HCT116 (cell line): Measurements from ENCODE around the gene ATP8B4. TPM values are rescaled to one million over a fixed set of nuclear protein-coding genes. Genes with fewer than 3 reads are reported as not detected.

Experiments used
- ATAC-seq: fragments of 200-7000 bp; cut with Tn5 transposase; 2 replicates; pipeline ENCODE4 v1.9.1; 2020; ENCODE audit warnings: mild to moderate bottlenecking, moderate library complexity
- BruUV-seq: library from RNA; stranded (reverse); fragments of 400-500 nt; replicated peaks from 2 replicates; lab custom pipeline; 2021; lab: Mats Ljungman, UMichigan
- CTCF ChIA-PET: fragments of 300-600 bp; sonication (Branson Sonifier 250); formaldehyde crosslinking; loops from one replicate; lab custom pipeline; 2021; ENCODE audit warnings: antibody characterized with exemption; lab: Charles Lee
- POLR2A ChIA-PET: fragments of 300-600, 350-600 bp; sonication (Branson Sonifier 250); formaldehyde crosslinking; loops from one replicate; lab custom pipeline; 2021; ENCODE audit warnings: antibody characterized with exemption; lab: Charles Lee
- RAD21 ChIA-PET, 2 experiments: fragments of 300-600 bp; sonication (Branson Sonifier 250); formaldehyde crosslinking; loops; one replicate each; lab custom pipeline; 2023; ENCODE audit warnings: low total read pairs in 2 of 2; ENCODE audit not compliant: uncharacterized antibody in 2 of 2, unreplicated experiment in 2 of 2, low non-redundant PET in 1 of 2; lab: Charles Lee
- DNase-seq: peaks from one replicate; pipeline ENCODE4 v3.0.0-alpha.2; 2010; ENCODE audit warnings: low read depth, low spot score
- H2AFZ ChIP-seq: fragments of 200-600 bp; shearing (Covaris generic), sonication (generic); 2 replicates; pipeline ENCODE4 v1.6.1; 2017; ENCODE audit warnings: low read depth, mixed run types, mixed read lengths, antibody characterized with exemption, low read length; ENCODE audit not compliant: poor library complexity, severe bottlenecking
- H3K27ac ChIP-seq: 2 replicates; pipeline ENCODE4 v1.5.1; 2012; ENCODE audit warnings: low read depth, low read length
- H3K27me3 ChIP-seq: fragments of 200-600 bp; sonication (generic); 2 replicates; pipeline ENCODE4 v1.6.1; 2016; ENCODE audit warnings: mixed run types, low read length, mixed read lengths; ENCODE audit not compliant: insufficient read depth
- H3K36me3 ChIP-seq, 2 experiments: fragments of 200-500 bp in 1 of 2; fragments of 200-600 bp in 1 of 2; sonication (Bioruptor generic) in 1 of 2; sonication (generic) in 1 of 2; 2 replicates each; pipeline versions ENCODE4 v1.5.1 to v1.6.1; 2014 to 2016; ENCODE audit warnings: low read length in 2 of 2, inconsistent platforms in 1 of 2, mixed read lengths in 1 of 2, mixed run types in 1 of 2; ENCODE audit not compliant: insufficient read depth in 2 of 2, control insufficient read depth in 1 of 2
- H3K4me1 ChIP-seq, 2 experiments: fragments of 200-600 bp in 1 of 2; sonication (generic) in 1 of 2; 2 replicates each; pipeline versions ENCODE4 v1.5.1 to v1.6.1; 2012 to 2017; ENCODE audit warnings: low read length in 2 of 2, inconsistent platforms in 1 of 2, mild to moderate bottlenecking in 1 of 2, mixed read lengths in 1 of 2, mixed run types in 1 of 2, moderate library complexity in 1 of 2; ENCODE audit not compliant: insufficient read depth in 2 of 2, control insufficient read depth in 1 of 2
- H3K4me2 ChIP-seq: fragments of 200-600 bp; sonication (generic); 2 replicates; pipeline ENCODE4 v1.6.1; 2017; ENCODE audit warnings: mixed run types, low read length, mixed read lengths
- H3K4me3 ChIP-seq, 2 experiments: fragments of 200-600 bp in 1 of 2; sonication (generic) in 1 of 2; replicated peaks in 1 of 2; 2 replicates each; pipeline ENCODE4 v1.5.1; 2011 to 2016; ENCODE audit warnings: low read length in 2 of 2, control low read depth in 1 of 2, low read depth in 1 of 2, mild to moderate bottlenecking in 1 of 2, mixed read lengths in 1 of 2, mixed run types in 1 of 2
- H3K79me2 ChIP-seq: fragments of 200-600 bp; sonication (generic); 2 replicates; pipeline ENCODE4 v1.6.1; 2017; ENCODE audit warnings: mild to moderate bottlenecking, mixed run types, low read length, moderate library complexity, mixed read lengths; ENCODE audit not compliant: insufficient read depth
- H3K9ac ChIP-seq: fragments of 200-600 bp; sonication (generic); 2 replicates; pipeline ENCODE4 v1.6.1; 2016; ENCODE audit warnings: low read length, mixed read lengths
- H3K9me2 ChIP-seq: fragments of 200-600 bp; sonication (generic), shearing (Covaris generic); 2 replicates; pipeline ENCODE4 v1.6.1; 2017; ENCODE audit warnings: mixed run types, mild to moderate bottlenecking, moderate library complexity; ENCODE audit not compliant: insufficient read depth
- H3K9me3 ChIP-seq, 2 experiments: fragments of 200-500 bp in 1 of 2; fragments of 200-600 bp in 1 of 2; sonication (Bioruptor generic) in 1 of 2; sonication (generic) in 1 of 2; 2 replicates each; pipeline ENCODE4 v1.6.1; 2014 to 2017; ENCODE audit warnings: low read length in 2 of 2, mixed read lengths in 2 of 2, inconsistent platforms in 1 of 2, low read depth in 1 of 2, mild to moderate bottlenecking in 1 of 2, mixed run types in 1 of 2, moderate library complexity in 1 of 2; ENCODE audit not compliant: control insufficient read depth in 1 of 2, insufficient read depth in 1 of 2
- H4K20me1 ChIP-seq: fragments of 200-600 bp; sonication (generic), shearing (Covaris generic); 2 replicates; pipeline ENCODE4 v1.6.1; 2017; ENCODE audit warnings: mixed run types, mild to moderate bottlenecking, moderate library complexity; ENCODE audit not compliant: insufficient read depth
- ATF3 ChIP-seq: IDR thresholded peaks from 2 replicates; pipeline ENCODE4 v1.6.1; 2012
- CBX3 ChIP-seq: IDR thresholded peaks from 2 replicates; pipeline ENCODE4 v1.6.1; 2012; ENCODE audit warnings: low read depth
- CEBPB ChIP-seq: IDR thresholded peaks from 2 replicates; pipeline ENCODE4 v1.6.1; 2012; ENCODE audit warnings: low read depth
- EGR1 ChIP-seq: IDR thresholded peaks from 2 replicates; pipeline ENCODE4 v1.6.1; 2012; ENCODE audit warnings: low read depth
- EZH2 ChIP-seq: fragments of 200-600 bp; sonication (generic); IDR thresholded peaks from 2 replicates; pipeline ENCODE4 v1.6.1; 2017; ENCODE audit warnings: antibody characterized with exemption, mixed run types
- JUND ChIP-seq: IDR thresholded peaks from 2 replicates; pipeline ENCODE4 v1.6.1; 2012
- POLR2A ChIP-seq: IDR thresholded peaks from 2 replicates; pipeline ENCODE4 v1.7.0; 2011; ENCODE audit warnings: borderline replicate concordance; ENCODE audit not compliant: insufficient read depth, insufficient read length; ENCODE audit errors: extremely low read depth
- POLR2AphosphoS5 ChIP-seq: IDR thresholded peaks from 2 replicates; pipeline ENCODE4 v1.6.1; 2011; ENCODE audit warnings: mild to moderate bottlenecking, low read depth, low read length, moderate library complexity
- SIN3A ChIP-seq: IDR thresholded peaks from 2 replicates; pipeline ENCODE4 v1.6.1; 2012; ENCODE audit warnings: low read depth
- SRF ChIP-seq: IDR thresholded peaks from 2 replicates; pipeline ENCODE4 v1.6.1; 2012; ENCODE audit warnings: low read depth
- TCF7L2 ChIP-seq: IDR thresholded peaks from 2 replicates; pipeline ENCODE4 v1.7.0; 2011; ENCODE audit warnings: borderline replicate concordance, inconsistent platforms; ENCODE audit not compliant: insufficient read depth, insufficient read length; ENCODE audit errors: extremely low read depth
- YY1 ChIP-seq: IDR thresholded peaks from 2 replicates; pipeline ENCODE4 v1.6.1; 2011; ENCODE audit warnings: low read length, low read depth, moderate library complexity, mild to moderate bottlenecking; ENCODE audit not compliant: insufficient replicate concordance; ENCODE audit errors: extremely low read depth
- ZBTB33 ChIP-seq: IDR thresholded peaks from 2 replicates; pipeline ENCODE4 v1.6.1; 2011; ENCODE audit warnings: mild to moderate bottlenecking, low read length, moderate library complexity; ENCODE audit not compliant: insufficient replicate concordance; ENCODE audit errors: extremely low read depth
- ZNF274 ChIP-seq: fragments of 200-500 bp; sonication (Bioruptor generic); IDR thresholded peaks from 2 replicates; pipeline ENCODE4 v1.6.1; 2014; ENCODE audit warnings: mild to moderate bottlenecking, low read depth, low read length, inconsistent platforms
- intact Hi-C: fragments of 100-400 bp; cut with micrococcal nuclease; formaldehyde crosslinking; loops from 2 replicates; pipeline ENCODE4 v1.10.0; 2022
- total RNA-seq: library from RNA; stranded (reverse); gene quantifications from one replicate; pipeline ENCODE4 v1.2.1, GENCODE V29; 2021; ENCODE audit not compliant: unreplicated experiment
- TF ChIP-seq, protein P1 (sequence below): IDR thresholded peaks from 2 replicates; pipeline ENCODE4 v1.6.1; 2012

ATP8B4 gene
- total RNA-seq, 1 experiment from 2014 or later, result 0.25 TPM

DNA sequence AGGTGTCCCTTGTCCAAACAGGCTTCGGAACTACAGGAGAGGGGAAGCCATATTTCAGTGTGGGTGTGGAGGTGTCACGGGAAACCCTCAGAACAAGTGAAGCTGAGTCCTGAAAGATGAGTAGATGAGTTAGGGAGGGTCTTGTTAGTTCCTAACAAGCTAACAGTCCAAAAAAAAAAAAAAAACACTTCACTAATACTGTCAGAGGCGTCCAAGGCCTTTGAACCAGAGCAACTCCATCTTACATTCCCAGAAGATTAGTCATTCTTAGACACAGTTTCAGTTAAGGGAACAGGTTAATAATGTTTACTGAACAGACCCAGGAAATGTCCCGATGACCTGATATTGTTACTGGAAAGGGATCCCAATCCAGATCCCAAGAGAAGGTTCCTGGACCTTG lies 7.0 kb upstream of the ATP8B4 start:
- H3K27ac ChIP-seq, result no peak overlapping the region
- ATAC-seq (no peak), DNase-seq (no peak)
- ChIA-PET POLR2A (no interaction called here), CTCF (interaction anchor here (0.8 kb wide), 1 partner anchor 9 kb away, joined by 3 read pairs; no protein-coding TSS in a partner anchor), RAD21 (no interaction called here)
- TF ChIP-seq, protein P1, sequence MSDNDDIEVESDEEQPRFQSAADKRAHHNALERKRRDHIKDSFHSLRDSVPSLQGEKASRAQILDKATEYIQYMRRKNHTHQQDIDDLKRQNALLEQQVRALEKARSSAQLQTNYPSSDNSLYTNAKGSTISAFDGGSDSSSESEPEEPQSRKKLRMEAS, result no peak
- TF ChIP-seq ATF3 (no peak), TCF7L2 (no peak), CEBPB (no peak), POLR2A (no peak), JUND (no peak), EZH2 (no peak)
- no peak overlapping the region for H3K4me2 ChIP-seq
- no peaks in the 10 kb centered on the region for H3K27me3 ChIP-seq
- H3K9ac ChIP-seq, result no peak overlapping the region
- no TSS peak for BruUV-seq
- no peaks in the 10 kb centered on the region for H4K20me1 ChIP-seq
- intact Hi-C loops, result no loop called here
- no peak overlapping the region for H3K4me3 ChIP-seq
- no peaks in the 10 kb centered on the region for H3K9me2 ChIP-seq
- no peaks in the 10 kb centered on the region for H3K4me1 ChIP-seq
- no peaks in the 10 kb centered on the region for H3K9me3 ChIP-seq
- H2AFZ ChIP-seq, result no peak overlapping the region
- no peaks in the 10 kb centered on the region for H3K79me2 ChIP-seq
- no peaks in the 10 kb centered on the region for H3K36me3 ChIP-seq

DNA sequence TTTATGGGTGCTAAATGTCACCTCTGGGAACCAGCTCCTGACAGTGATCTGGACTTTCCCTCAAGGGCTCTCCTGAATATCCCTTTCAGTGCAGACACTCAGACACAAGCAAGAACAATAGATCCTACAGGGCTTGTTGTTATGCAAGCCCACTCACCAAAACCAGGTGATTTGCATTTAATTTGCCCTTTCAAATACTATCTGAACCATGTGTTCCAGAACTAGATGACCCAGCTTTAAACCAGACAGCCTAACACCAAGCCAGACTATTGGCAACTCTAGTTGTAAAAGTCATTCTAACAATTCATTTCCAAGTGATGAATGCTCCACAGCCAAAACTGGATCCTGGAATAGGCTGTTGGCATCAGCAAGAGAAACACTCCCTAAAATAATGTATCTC lies 5.6 kb upstream of the ATP8B4 start:
- H3K9me2 ChIP-seq, result no peaks in the 10 kb centered on the region
- no peaks in the 10 kb centered on the region for H4K20me1 ChIP-seq
- ChIA-PET RAD21 (no interaction called here), CTCF (no interaction called here), POLR2A (no interaction called here)
- no peak overlapping the region for H3K4me2 ChIP-seq
- H3K36me3 ChIP-seq, result no peaks in the 10 kb centered on the region
- no peaks in the 10 kb centered on the region for H3K9me3 ChIP-seq
- no peak overlapping the region for H3K9ac ChIP-seq
- H3K79me2 ChIP-seq, result no peaks in the 10 kb centered on the region
- DNase-seq (no peak), ATAC-seq (no peak)
- H3K27ac ChIP-seq, result no peak overlapping the region
- H2AFZ ChIP-seq, result no peak overlapping the region
- intact Hi-C loops, result no loop called here
- no peak overlapping the region for H3K4me3 ChIP-seq
- TF ChIP-seq TCF7L2, result no peak
- TF ChIP-seq CEBPB, result no peak
- TF ChIP-seq ZBTB33, result no peak
- TF ChIP-seq ZNF274, result no peak
- TF ChIP-seq SIN3A, result no peak
- no peak for TF ChIP-seq YY1
- no peak for TF ChIP-seq JUND
- TF ChIP-seq CBX3, result no peak
- no peak for TF ChIP-seq EGR1
- TF ChIP-seq POLR2A, result no peak
- no peak for TF ChIP-seq SRF
- TF ChIP-seq, protein P1, result no peak
- TF ChIP-seq POLR2AphosphoS5, result no peak
- no peaks in the 10 kb centered on the region for H3K27me3 ChIP-seq
- no peaks in the 10 kb centered on the region for H3K4me1 ChIP-seq
- BruUV-seq, result no TSS peak
